GM12873 (cell line): Measurements from ENCODE around the gene MORN5.

Source experiments
- CTCF ChIP-seq: IDR thresholded peaks from 2 replicates; pipeline ENCODE4 v1.5.1; 2012; ENCODE audit warnings: low read depth, mild to moderate bottlenecking, moderate library complexity, low read length, control low read depth; ENCODE audit not compliant: insufficient read depth; ENCODE audit errors: missing control alignments

The MORN5 gene

GRCh38 chr9:122131401-122132001 is 28.2 kb upstream of the MORN5 start:
- TF ChIP-seq CTCF: no peak

- TF ChIP-seq CTCF: no peak
Observed at GRCh38 chr9:122132539-122132938, 27.2 kb upstream of the MORN5 start.

GRCh38 chr9:122133263-122133983 is 26.3 kb upstream of the MORN5 start:
- no peak for TF ChIP-seq CTCF

GRCh38 chr9:122133984-122134535 is 25.6 kb upstream of the MORN5 start:
- TF ChIP-seq CTCF: no peak

- TF ChIP-seq CTCF: no peak
Observed at GRCh38 chr9:122134822-122135528, 24.7 kb upstream of the MORN5 start.

- no peak for TF ChIP-seq CTCF
Observed at GRCh38 chr9:122135529-122135859, 24.2 kb upstream of the MORN5 start.

- no peak for TF ChIP-seq CTCF
Observed at GRCh38 chr9:122138560-122139268, 21.0 kb upstream of the MORN5 start.
